Omental fat pad (tissue), 4 donors: ENCODE data around the gene TEAD3. TPM values are rescaled to one million over a fixed set of nuclear protein-coding genes. Genes with fewer than 3 reads are reported as not detected.

Experiments
- ATAC-seq: fragments of 150-250 bp; one replicate; pipeline ENCODE4 v1.9.1; 2016; ENCODE audit warnings: mild to moderate bottlenecking, moderate library complexity; ENCODE audit not compliant: low FRiP score
- DNase-seq: peaks from one replicate; pipeline ENCODE4 v3.0.0-alpha.2; 2019; ENCODE audit warnings: low spot score
- total RNA-seq, 4 donors: library from RNA; depleted of rRNA; stranded (reverse); fragments of >200 nt; gene quantifications; one replicate each; pipeline ENCODE4 v1.1.0, GENCODE V29; 2016
- TF ChIP-seq, protein P1 (sequence below), 3 donors: fragments of 450-650 bp; IDR thresholded peaks; one replicate each; pipeline ENCODE4 v1.5.1; 2016 to 2017; ENCODE audit warnings: antibody characterized with exemption in 3 of 3, mild to moderate bottlenecking in 3 of 3, moderate library complexity in 2 of 3

Gene TEAD3
- total RNA-seq, 4 donors from 2014 or later: 8.2 to 16.0 (median 14.2) TPM

DNA sequence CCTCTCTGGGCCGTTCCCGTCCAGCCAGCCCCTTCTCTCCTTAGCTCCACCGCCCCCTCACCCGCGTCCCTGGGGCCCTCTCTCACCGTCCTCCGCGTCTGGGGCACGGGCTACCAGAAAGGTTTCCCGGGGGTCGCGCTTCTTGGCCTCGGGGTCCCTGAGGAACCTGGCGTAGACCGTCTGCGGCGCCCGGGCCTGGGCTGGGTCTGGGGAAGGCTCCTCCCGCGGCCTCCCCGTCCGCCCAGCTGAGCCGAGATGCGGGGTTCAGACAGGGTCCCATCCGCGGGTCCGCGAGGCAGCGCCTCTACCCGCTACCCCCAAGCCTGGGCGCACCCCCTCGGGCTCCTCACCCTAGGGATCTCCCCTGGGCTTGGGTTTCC, 14.7 kb upstream of the TEAD3 start:
- TF ChIP-seq, protein P1, sequence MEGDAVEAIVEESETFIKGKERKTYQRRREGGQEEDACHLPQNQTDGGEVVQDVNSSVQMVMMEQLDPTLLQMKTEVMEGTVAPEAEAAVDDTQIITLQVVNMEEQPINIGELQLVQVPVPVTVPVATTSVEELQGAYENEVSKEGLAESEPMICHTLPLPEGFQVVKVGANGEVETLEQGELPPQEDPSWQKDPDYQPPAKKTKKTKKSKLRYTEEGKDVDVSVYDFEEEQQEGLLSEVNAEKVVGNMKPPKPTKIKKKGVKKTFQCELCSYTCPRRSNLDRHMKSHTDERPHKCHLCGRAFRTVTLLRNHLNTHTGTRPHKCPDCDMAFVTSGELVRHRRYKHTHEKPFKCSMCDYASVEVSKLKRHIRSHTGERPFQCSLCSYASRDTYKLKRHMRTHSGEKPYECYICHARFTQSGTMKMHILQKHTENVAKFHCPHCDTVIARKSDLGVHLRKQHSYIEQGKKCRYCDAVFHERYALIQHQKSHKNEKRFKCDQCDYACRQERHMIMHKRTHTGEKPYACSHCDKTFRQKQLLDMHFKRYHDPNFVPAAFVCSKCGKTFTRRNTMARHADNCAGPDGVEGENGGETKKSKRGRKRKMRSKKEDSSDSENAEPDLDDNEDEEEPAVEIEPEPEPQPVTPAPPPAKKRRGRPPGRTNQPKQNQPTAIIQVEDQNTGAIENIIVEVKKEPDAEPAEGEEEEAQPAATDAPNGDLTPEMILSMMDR (IDR thresholded peaks at IDR 0.05): no peak
- DNase-seq: no peak
- peak; percentile 43 for ATAC-seq

DNA sequence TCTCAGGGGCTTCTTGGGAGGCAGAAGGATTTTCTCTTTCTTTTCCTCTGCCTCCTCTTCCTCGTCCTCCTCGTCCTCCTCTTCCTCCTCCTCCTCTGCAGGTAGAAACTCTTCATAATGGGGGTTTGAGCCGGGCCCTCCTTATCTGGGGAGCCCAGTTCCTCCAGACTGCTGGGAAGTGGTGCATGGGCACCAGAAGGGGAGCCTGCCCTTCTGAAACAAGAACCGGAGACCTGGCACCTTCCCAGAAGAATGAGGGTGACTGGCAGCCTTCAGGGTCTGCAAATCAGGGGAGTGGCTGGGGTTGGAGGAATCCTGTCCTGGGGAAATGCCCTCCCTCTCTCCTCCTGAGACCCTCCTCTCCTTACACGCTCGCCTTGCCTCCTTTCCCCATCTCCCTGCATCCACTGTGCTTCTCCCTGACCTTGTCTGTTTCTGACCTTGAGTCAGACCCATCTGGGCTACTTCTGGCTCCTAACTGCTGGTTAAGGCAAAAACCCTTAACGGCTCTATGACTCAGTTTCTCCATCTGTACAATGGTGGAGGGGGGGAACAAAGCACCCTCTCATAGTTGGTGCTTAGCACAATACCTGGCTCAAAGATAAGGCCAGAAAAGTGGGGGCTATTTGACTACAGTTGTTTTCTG, 14.2 kb upstream of the TEAD3 start:
- ATAC-seq (no peak), DNase-seq (no peak)
- TF ChIP-seq, protein P1 (IDR thresholded peaks at IDR 0.05): no peak

DNA sequence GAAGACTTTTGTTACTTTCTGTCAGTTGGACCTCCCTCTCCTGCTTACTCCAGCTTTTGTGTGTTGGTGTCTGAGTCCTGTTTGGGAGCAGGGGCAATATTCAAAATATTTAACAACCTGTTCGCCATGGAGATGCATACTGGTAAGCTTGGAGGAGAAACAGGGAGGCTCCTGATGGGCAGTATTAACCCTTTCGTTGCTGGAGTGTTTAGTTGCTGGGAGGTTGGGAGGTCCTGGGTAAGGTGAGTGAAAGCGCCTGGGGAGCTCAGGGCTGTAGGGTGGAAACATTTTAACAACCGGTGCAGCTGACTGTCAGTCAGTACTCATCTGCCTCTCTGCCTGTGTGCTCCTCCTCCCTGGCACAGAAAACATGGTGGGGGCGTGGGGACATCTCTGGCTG, 11.7 kb upstream of the TEAD3 start:
- no peak for ATAC-seq
- no peak for DNase-seq
- TF ChIP-seq, protein P1 (IDR thresholded peaks at IDR 0.05): no peak

DNA sequence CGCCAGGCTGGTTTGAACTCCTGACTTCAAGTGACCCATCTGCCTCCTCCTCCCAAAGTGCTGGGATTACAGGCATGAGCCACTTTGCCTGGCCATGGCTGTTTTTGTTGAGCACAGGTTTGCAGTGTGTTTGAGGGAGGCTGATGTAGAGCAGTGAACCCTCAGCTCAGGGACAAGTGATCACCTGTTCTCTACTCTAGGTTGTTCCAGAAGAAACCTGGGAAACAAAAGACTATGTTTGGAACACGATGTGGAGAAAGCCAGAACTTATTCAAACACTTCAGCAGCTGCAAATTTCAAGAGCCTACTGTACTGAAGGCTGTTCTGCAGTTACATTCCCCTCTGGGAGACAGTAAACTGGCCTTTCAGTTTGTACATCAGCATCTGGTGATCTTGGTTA, 11.1 kb upstream of the TEAD3 start:
- ATAC-seq: no peak
- no peak for DNase-seq

DNA sequence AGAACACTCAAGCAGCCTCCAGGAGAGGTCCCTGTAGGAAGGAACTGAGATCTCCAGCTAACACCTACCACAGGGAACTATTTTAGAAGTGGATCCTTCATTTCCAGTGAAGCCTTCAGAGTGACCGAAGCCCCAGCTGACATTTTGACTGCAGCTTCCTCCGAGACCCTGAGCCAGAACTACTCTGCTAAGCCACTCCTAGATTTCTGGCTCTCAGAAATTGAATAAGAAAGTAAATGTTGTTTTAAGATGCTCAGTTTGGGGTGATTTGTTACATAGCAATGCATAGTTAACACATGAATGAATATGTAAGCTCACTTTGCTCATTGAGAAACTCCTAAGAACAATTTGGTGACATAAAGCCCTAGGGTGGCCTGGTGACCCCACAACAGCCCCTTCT, 10.3 kb upstream of the TEAD3 start:
- no peak for DNase-seq
- TF ChIP-seq, protein P1 (IDR thresholded peaks at IDR 0.05): no peak
- ATAC-seq: no peak

More for the DNA sequence above, 11.1 kb upstream of the TEAD3 start:
- TF ChIP-seq, protein P1 (IDR thresholded peaks at IDR 0.05): no peak

DNA sequence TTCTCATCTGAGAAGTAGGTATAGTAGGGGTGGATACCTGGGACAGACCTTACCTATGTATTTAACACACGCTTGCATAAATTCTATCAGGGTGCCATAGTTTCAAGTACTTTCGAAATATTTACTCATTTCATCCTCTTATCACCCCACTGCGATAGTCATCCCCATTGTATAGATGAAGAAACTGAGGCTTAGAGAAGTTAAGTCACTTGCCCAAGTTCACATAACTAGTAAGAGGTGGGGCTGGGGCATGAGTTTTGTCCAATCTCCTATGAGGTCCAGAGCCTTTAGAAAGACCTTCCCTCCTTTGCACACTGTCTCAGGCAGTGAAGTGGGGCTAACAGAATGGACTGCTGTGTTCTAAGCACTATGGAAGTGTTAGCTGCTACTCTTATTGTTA, 9.7 kb upstream of the TEAD3 start:
- DNase-seq (no peak), ATAC-seq (no peak)
- TF ChIP-seq, protein P1 (IDR thresholded peaks at IDR 0.05): no peak

DNA sequence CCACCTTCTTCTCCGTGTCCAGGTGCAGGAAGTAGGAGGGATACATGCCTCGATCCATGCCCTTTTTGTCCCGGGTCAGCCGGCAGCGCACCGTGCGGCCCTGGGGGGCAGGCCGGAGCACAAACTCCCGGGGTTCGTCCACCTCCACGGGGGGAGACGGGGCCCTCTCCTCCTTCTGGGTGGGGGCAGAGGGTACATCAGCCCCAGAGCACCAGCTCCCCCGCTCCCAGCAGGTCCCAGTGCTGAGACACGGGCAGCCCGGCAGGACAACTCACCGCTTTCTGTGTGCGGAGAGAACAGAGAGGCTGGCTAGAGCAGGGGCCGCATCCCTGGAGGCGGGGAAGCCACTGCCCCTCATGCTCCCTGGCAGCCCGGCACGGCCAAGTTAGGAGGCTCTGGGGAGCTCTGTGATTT, 9.1 kb upstream of the TEAD3 start:
- TF ChIP-seq, protein P1 (IDR thresholded peaks at IDR 0.05): no peak
- no peak for DNase-seq
- ATAC-seq: no peak
